Posterior cingulate gyrus (tissue), 11 donors: ENCODE measurements around the gene NUDT14.

ENCODE experiments used
- DNase-seq, 10 donors: peaks; one replicate each; pipeline versions ENCODE4 v3.0.0 to v3.0.0-alpha.2; 2020 to 2021; ENCODE audit warnings: mixed read lengths in 3 of 10
- intact Hi-C: fragments of 100-400 bp; cut with DNase I; formaldehyde crosslinking; loops from one replicate; pipeline ENCODE4 v1.15.1; 2023

NUDT14 gene

GRCh38 chr14:105141026-105141425 is 40.1 kb downstream of the NUDT14 start:
- intact Hi-C loops: no loop called here
- peak in 2 of 10 donors; percentile 5 to 23 for DNase-seq

- DNase-seq: peak in 3 of 10 donors; percentile 20 to 42 (median 32)
- intact Hi-C loops: no loop called here
These were observed 40.5 kb downstream of the NUDT14 start for GRCh38 chr14:105140581-105140980.

- peak in 2 of 10 donors; percentile 3 to 35 for DNase-seq
- intact Hi-C loops: no loop called here
These were observed 41.3 kb downstream of the NUDT14 start for GRCh38 chr14:105139831-105140239.

- DNase-seq: peak in 3 of 10 donors; percentile 4 to 48 (median 45)
- intact Hi-C loops: no loop called here
These were observed 41.8 kb downstream of the NUDT14 start for GRCh38 chr14:105139212-105139825.

- peak in 4 of 10 donors; percentile 4 to 80 (median 66) for DNase-seq
- intact Hi-C loops: no loop called here
These were observed 42.5 kb downstream of the NUDT14 start for GRCh38 chr14:105138551-105139111.

GRCh38 chr14:105138021-105138541 is 43.0 kb downstream of the NUDT14 start:
- intact Hi-C loops: no loop called here
- peak in 4 of 10 donors; percentile 7 to 76 (median 64) for DNase-seq

- intact Hi-C loops: no loop called here
- DNase-seq: peak in 2 of 10 donors; percentile 54 to 64
These were observed 43.6 kb downstream of the NUDT14 start for GRCh38 chr14:105137481-105138020.

- intact Hi-C loops: no loop called here
- peak in 3 of 10 donors; percentile 70 to 83 (median 76) for DNase-seq
These were observed 44.5 kb downstream of the NUDT14 start for GRCh38 chr14:105136401-105137322.

GRCh38 chr14:105135700-105136395 is 45.3 kb downstream of the NUDT14 start:
- intact Hi-C loops: no loop called here
- DNase-seq: peak in 2 of 10 donors; percentile 27 to 42

- DNase-seq: no peak
- intact Hi-C loops: no loop called here
These were observed 48.0 kb downstream of the NUDT14 start for GRCh38 chr14:105132921-105133654.

GRCh38 chr14:105131241-105131640 is 49.9 kb downstream of the NUDT14 start:
- intact Hi-C loops: no loop called here
- no peak for DNase-seq

- DNase-seq: no peak
These were observed 53.1 kb downstream of the NUDT14 start for GRCh38 chr14:105128059-105128458.

GRCh38 chr14:105126981-105127329 is 54.2 kb downstream of the NUDT14 start:
- intact Hi-C loops: no loop called here
- DNase-seq: peak in 1 of 10 donors; percentile 76

More at GRCh38 chr14:105128059-105128458, 53.1 kb downstream of the NUDT14 start:
- intact Hi-C loops: no loop called here

GRCh38 chr14:105126126-105126980 is 54.8 kb downstream of the NUDT14 start:
- peak in 1 of 10 donors; percentile 65 for DNase-seq

GRCh38 chr14:105124823-105125222 is 56.3 kb downstream of the NUDT14 start:
- no peak for DNase-seq
- intact Hi-C loops: no loop called here

More at GRCh38 chr14:105126126-105126980, 54.8 kb downstream of the NUDT14 start:
- intact Hi-C loops: no loop called here

GRCh38 chr14:105123981-105124765 is 56.9 kb downstream of the NUDT14 start:
- no peak for DNase-seq

GRCh38 chr14:105123064-105123665 is 57.9 kb downstream of the NUDT14 start:
- no peak for DNase-seq
- intact Hi-C loops: no loop called here

More at GRCh38 chr14:105123981-105124765, 56.9 kb downstream of the NUDT14 start:
- intact Hi-C loops: no loop called here
